Measurements from ENCODE around the gene GTF3C1. TPM values are rescaled to one million over a fixed set of nuclear protein-coding genes. Genes with fewer than 3 reads are reported as not detected.

Gene GTF3C1
- total and polyA plus RNA-seq, 2 of the 8 experiments (the other 6 are each of a cell fraction or from before 2014, with no cell fraction given), result 89.3 to 126 TPM

DNA sequence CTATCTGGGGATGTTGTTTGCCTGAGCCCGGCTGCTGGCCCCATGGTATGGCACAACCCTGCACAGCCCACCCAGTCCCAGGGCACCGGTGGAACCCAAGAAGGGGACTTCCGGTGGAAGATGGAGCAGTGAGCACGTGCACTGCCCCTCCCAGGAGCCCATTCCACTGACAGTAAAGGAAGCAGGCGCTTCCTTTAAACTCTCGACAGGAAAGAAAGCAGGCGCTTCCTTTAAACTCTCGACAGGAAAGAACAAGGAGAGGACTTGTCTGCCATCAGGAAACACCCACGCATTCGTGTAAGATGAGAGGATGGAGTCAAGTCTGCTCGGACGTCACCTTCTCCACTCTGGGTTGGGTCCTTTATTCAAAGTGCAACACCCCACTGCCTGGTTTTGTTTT lies 94.0 kb downstream of the GTF3C1 start:
- Histone ChIP-seq H3K23me2 (ENCODE audit: low read depth, low read length) (peaks cover 4% of the 10 kb centered on the region; the same call in 1 of the 2 replicates), H2BK120ac (replicated peaks; ENCODE audit: low read depth, low read length) (no peak overlapping the region), H3K79me2 (ENCODE audit: control insufficient read depth in 1 of 2, insufficient read depth in 2 of 2, low read length in 2 of 2) (no peaks in the 10 kb centered on the region), H2AK5ac (ENCODE audit: low read depth, low read length) (no peak overlapping the region), H3K27ac (ENCODE audit: low read depth, low read length) (no peak overlapping the region), H3K27me3 (replicated peaks in 1 of 4; ENCODE audit: control insufficient read depth in 3 of 4, extremely low read depth in 1 of 4, insufficient read depth in 3 of 4, low read length in 3 of 4) (no peaks in the 10 kb centered on the region; a peak in 1 of 7 replicates), H3K9me3 (ENCODE audit: insufficient read depth in 2 of 2, low read depth in 1 of 2, low read length in 1 of 2) (no peaks in the 10 kb centered on the region), H3K4ac (replicated peaks; ENCODE audit: insufficient read length, low read depth, low read length) (no peak overlapping the region), H4K91ac (replicated peaks; ENCODE audit: insufficient read length, low read length) (no peak overlapping the region), H3K4me3 (ENCODE audit: extremely low read depth in 1 of 4, insufficient read depth in 2 of 4, low read depth in 3 of 4, low read length in 4 of 4) (no peak overlapping the region), H3K14ac (ENCODE audit: insufficient read length) (no peak overlapping the region), H4K8ac (ENCODE audit: extremely low read depth, insufficient read depth, low read length) (no peak overlapping the region), H3K36me3 (ENCODE audit: control insufficient read depth in 2 of 4, insufficient read depth in 4 of 4, low read length in 3 of 4) (peaks cover 0 to 3% (median under 1%) of the 10 kb centered on the region in 4 experiments; a peak in 4 of 8 replicates), H2AFZ (ENCODE audit: low read length) (no peak overlapping the region), H2BK12ac (ENCODE audit: low read depth, low read length) (no peak overlapping the region; the same call in 1 of the 2 replicates), H2BK20ac (ENCODE audit: low read length) (no peak overlapping the region), H3K56ac (replicated peaks; ENCODE audit: insufficient read length, low read depth, low read length) (no peak overlapping the region), H2BK15ac (ENCODE audit: low read length) (no peak overlapping the region), H4K20me1 (replicated peaks in 1 of 2; ENCODE audit: control insufficient read depth in 1 of 2, insufficient read depth in 2 of 2, low read length in 2 of 2) (no peaks in the 10 kb centered on the region), H3K18ac (ENCODE audit: extremely low read depth, low read length) (no peak overlapping the region), H3K4me2 (ENCODE audit: insufficient read depth in 1 of 2, low read depth in 2 of 2, low read length in 2 of 2) (no peak overlapping the region), H2BK5ac (ENCODE audit: low read depth, low read length) (no peak overlapping the region), H3K23ac (ENCODE audit: insufficient read length) (no peak overlapping the region), H3K79me1 (ENCODE audit: low read depth, low read length) (no peaks in the 10 kb centered on the region), H3K4me1 (replicated peaks in 1 of 4; ENCODE audit: control insufficient read depth in 3 of 4, insufficient read depth in 4 of 4, low read length in 3 of 4) (no peaks in the 10 kb centered on the region), H4K5ac (ENCODE audit: insufficient read length, low read depth, low read length) (no peak overlapping the region), H3K9ac (replicated peaks in 1 of 4; ENCODE audit: extremely low read depth in 1 of 4, low read depth in 3 of 4, low read length in 3 of 4) (no peak overlapping the region)
- CTCF ChIA-PET (ENCODE audit: partially characterized antibody), result interaction anchor here (0.6 to 1.4 kb wide), 3 partner anchors 75 to 221 kb away, joined by 3 to 6 read pairs (median 3); no protein-coding TSS in a partner anchor
- no peak for DNase-seq (ENCODE audit: low read depth in 1 of 2, low spot score in 2 of 2)
- no peak for FAIRE-seq
- POLR2A ChIA-PET (ENCODE audit: partially characterized antibody), result no interaction called here
- 78% methylated on average over 12 of the region's 12 CpGs; no CpG with 5 or more reads in 1 of the 2 experiments for WGBS, 2 experiments (ENCODE audit: extremely low coverage in 1 of 2, insufficient coverage in 1 of 2, insufficient read length in 1 of 2, insufficient replicate concordance in 2 of 2, low coverage in 1 of 2, low lambda C conversion rate in 2 of 2, missing lambda C conversion rate in 1 of 2)
- TF ChIP-seq KDM5A (IDR thresholded peaks at IDR 0.05; ENCODE audit: low read length) (no peak), NRF1 (IDR thresholded peaks at IDR 0.05; ENCODE audit: low read depth, low read length) (no peak), YY1 (IDR thresholded peaks at IDR 0.05; ENCODE audit: low read depth, low read length) (no peak), MAFK (IDR thresholded peaks at IDR 0.05; ENCODE audit: low read depth, low read length) (no peak), BRCA1 (IDR thresholded peaks at IDR 0.05; ENCODE audit: low read depth, low read length) (no peak), RBBP5 (IDR thresholded peaks at IDR 0.05; ENCODE audit: borderline replicate concordance, low read depth, low read length) (no peak), POLR2AphosphoS5 (IDR thresholded peaks at IDR 0.05; ENCODE audit: low read depth, low read length) (no peak), NANOG (IDR thresholded peaks at IDR 0.05; ENCODE audit: insufficient read depth, low read depth, low read length, poor library complexity, severe bottlenecking) (no peak), EP300 (IDR thresholded peaks at IDR 0.05; ENCODE audit: borderline replicate concordance in 1 of 2, low read depth in 2 of 2, low read length in 2 of 2) (no peak), TAF7 (optimal IDR thresholded peaks at IDR 0.05; ENCODE audit: borderline replicate concordance, low read depth, low read length) (no peak), EGR1 (IDR thresholded peaks at IDR 0.05; ENCODE audit: borderline replicate concordance, low read depth, low read length) (no peak)
